CD4-positive, CD25-positive, alpha-beta regulatory T cell (primary cell): ENCODE measurements around the gene SLC38A10. TPM values are rescaled to one million over a fixed set of nuclear protein-coding genes. Genes with fewer than 3 reads are reported as not detected.

ENCODE experiments used
- ATAC-seq, 2 donors: fragments of 150-1000 bp; cut with Tn5 transposase; one replicate each; pipeline ENCODE4 v1.10.0; 2021; ENCODE audit warnings: low read depth in 2 of 2, moderate number of reproducible peaks in 2 of 2, moderate library complexity in 1 of 2
- DNase-seq, 3 donors: peaks; one replicate each; pipeline versions ENCODE4 v3.0.0 to v3.0.0-alpha.2; 2012 to 2022; ENCODE audit warnings: mixed read lengths in 1 of 3
- H3K27ac ChIP-seq: one replicate; pipeline ENCODE4 v1.7.0; 2013; ENCODE audit warnings: mild to moderate bottlenecking, low read length; ENCODE audit not compliant: insufficient read depth, poor library complexity, severe bottlenecking
- H3K27me3 ChIP-seq: one replicate; pipeline ENCODE4 v1.7.0; 2013; ENCODE audit warnings: low read length; ENCODE audit not compliant: control insufficient read depth, insufficient read depth
- H3K36me3 ChIP-seq: one replicate; pipeline ENCODE4 v1.7.0; 2013; ENCODE audit warnings: mild to moderate bottlenecking, low read length, moderate library complexity; ENCODE audit not compliant: control insufficient read depth, insufficient read depth
- H3K4me1 ChIP-seq: 2 replicates; pipeline ENCODE4 v1.7.0; 2013; ENCODE audit warnings: mild to moderate bottlenecking, low read length; ENCODE audit not compliant: insufficient read depth, control insufficient read depth, poor library complexity, severe bottlenecking
- H3K4me3 ChIP-seq: one replicate; pipeline ENCODE4 v1.7.0; 2013; ENCODE audit warnings: low read depth, mild to moderate bottlenecking, low read length, moderate library complexity
- H3K9me3 ChIP-seq, 2 experiments: 1 replicate in 1 of 2; 2 replicates in 1 of 2; pipeline ENCODE4 v1.7.0; 2013; ENCODE audit warnings: low read length in 2 of 2, mild to moderate bottlenecking in 1 of 2, moderate library complexity in 1 of 2; ENCODE audit not compliant: control insufficient read depth in 2 of 2
- H3K27ac Mint-ChIP-seq, 3 donors: one replicate each; pipeline ENCODE4 v1.8.0; 2020 to 2022; ENCODE audit warnings: mild to moderate bottlenecking in 3 of 3, mixed read lengths in 3 of 3, moderate library complexity in 2 of 3
- H3K27me3 Mint-ChIP-seq: one replicate; pipeline ENCODE4 v1.8.0; 2022; ENCODE audit warnings: mild to moderate bottlenecking, mixed read lengths
- H3K36me3 Mint-ChIP-seq: one replicate; pipeline ENCODE4 v1.8.0; 2020; ENCODE audit warnings: mixed read lengths
- H3K4me1 Mint-ChIP-seq, 4 donors: one replicate each; pipeline ENCODE4 v1.8.0; 2020 to 2022; ENCODE audit warnings: mixed read lengths in 4 of 4, mild to moderate bottlenecking in 1 of 4
- H3K4me3 Mint-ChIP-seq, 4 donors: one replicate each; pipeline ENCODE4 v1.8.0; 2020 to 2022; ENCODE audit warnings: mild to moderate bottlenecking in 4 of 4, mixed read lengths in 4 of 4, moderate library complexity in 3 of 4
- H3K9me3 Mint-ChIP-seq, 7 donors: one replicate each; pipeline ENCODE4 v1.8.0; 2020 to 2022; ENCODE audit warnings: mixed read lengths in 7 of 7, mild to moderate bottlenecking in 3 of 7, moderate library complexity in 2 of 7
- polyA plus RNA-seq, 4 donors: library from polyadenylated mRNA; unstranded; fragments of 300-500 nt; fragmentation: Illumina TruSeq; gene quantifications; one replicate each; pipeline ENCODE4 v1.2.3, GENCODE V29; 2021
- total RNA-seq: library from RNA; stranded (reverse); gene quantifications from one replicate; pipeline ENCODE4 v1.2.3, GENCODE V29; 2022

Gene SLC38A10
- total and polyA plus RNA-seq, 5 donors from 2014 or later = 38.2 to 66.3 (median 50.1) TPM

DNA sequence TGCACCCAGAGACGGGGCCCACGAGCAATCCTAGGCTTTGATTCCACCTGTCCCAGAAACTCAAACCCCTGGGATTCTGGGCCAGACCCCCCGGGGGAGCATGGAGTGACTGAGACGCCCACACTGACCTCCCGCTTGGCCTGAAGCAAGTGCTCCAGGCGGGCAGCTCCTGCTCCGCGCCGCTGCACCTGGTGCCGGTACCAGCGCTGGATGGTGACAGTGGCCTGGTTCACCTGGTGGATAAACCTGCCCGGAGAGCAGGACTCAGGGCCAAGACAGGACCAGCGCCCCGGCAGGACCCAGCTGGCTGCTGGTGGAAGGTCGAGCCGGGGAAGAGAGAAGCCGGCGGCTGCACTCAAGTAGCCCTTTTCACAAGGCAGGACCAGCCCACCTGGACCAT lies 94.9 kb downstream of the SLC38A10 start:
- Mint-ChIP-seq H3K9me3 (peaks cover 0 to 2% (median 0%) of the 10 kb centered on the region in 7 donors), H3K4me3 (no peak overlapping the region), H3K36me3 (no peaks in the 10 kb centered on the region), H3K4me1 (no peaks in the 10 kb centered on the region), H3K27ac (no peak overlapping the region), H3K27me3 (no peaks in the 10 kb centered on the region)
- H3K9me3 ChIP-seq = no peaks in the 10 kb centered on the region
- no peaks in the 10 kb centered on the region for H3K36me3 ChIP-seq
- DNase-seq = no peak
- H3K27me3 ChIP-seq = no peaks in the 10 kb centered on the region
- ATAC-seq = no peak
- H3K4me1 ChIP-seq = no peaks in the 10 kb centered on the region
- no peak overlapping the region for H3K4me3 ChIP-seq
- H3K27ac ChIP-seq = no peak overlapping the region

- ATAC-seq (no peak), DNase-seq (no peak)
- no peaks in the 10 kb centered on the region for H3K36me3 ChIP-seq
- H3K27me3 ChIP-seq = no peaks in the 10 kb centered on the region
- Mint-ChIP-seq H3K4me3 (no peak overlapping the region), H3K27ac (no peak overlapping the region), H3K9me3 (peaks cover 0 to 2% (median 0%) of the 10 kb centered on the region in 7 donors), H3K4me1 (no peaks in the 10 kb centered on the region), H3K27me3 (no peaks in the 10 kb centered on the region), H3K36me3 (no peaks in the 10 kb centered on the region)
- no peaks in the 10 kb centered on the region for H3K4me1 ChIP-seq
- H3K27ac ChIP-seq = no peak overlapping the region
- H3K4me3 ChIP-seq = no peak overlapping the region
- H3K9me3 ChIP-seq = no peaks in the 10 kb centered on the region
Observed at GRCh38 chr17:81199482-81199830, 95.7 kb downstream of the SLC38A10 start.

- Histone ChIP-seq H3K36me3 (no peaks in the 10 kb centered on the region), H3K4me1 (no peaks in the 10 kb centered on the region), H3K27ac (no peak overlapping the region), H3K27me3 (no peaks in the 10 kb centered on the region), H3K4me3 (no peak overlapping the region), H3K9me3 (no peaks in the 10 kb centered on the region)
- ATAC-seq (no peak), DNase-seq (no peak)
- no peaks in the 10 kb centered on the region for H3K27me3 Mint-ChIP-seq
- H3K36me3 Mint-ChIP-seq = no peaks in the 10 kb centered on the region
- no peaks in the 10 kb centered on the region for H3K4me1 Mint-ChIP-seq
- H3K4me3 Mint-ChIP-seq = no peak overlapping the region
- peaks cover 0 to 2% (median 0%) of the 10 kb centered on the region in 7 donors for H3K9me3 Mint-ChIP-seq
- H3K27ac Mint-ChIP-seq = no peak overlapping the region
Observed at GRCh38 chr17:81198826-81199481, 96.2 kb downstream of the SLC38A10 start.

- Mint-ChIP-seq H3K4me3 (no peak overlapping the region), H3K4me1 (no peaks in the 10 kb centered on the region), H3K9me3 (peaks cover 0 to 2% (median 0%) of the 10 kb centered on the region in 7 donors), H3K36me3 (no peaks in the 10 kb centered on the region), H3K27me3 (no peaks in the 10 kb centered on the region), H3K27ac (no peak overlapping the region)
- Histone ChIP-seq H3K4me1 (no peaks in the 10 kb centered on the region), H3K36me3 (no peaks in the 10 kb centered on the region), H3K27ac (no peak overlapping the region), H3K27me3 (no peaks in the 10 kb centered on the region), H3K9me3 (no peaks in the 10 kb centered on the region), H3K4me3 (no peak overlapping the region)
- no peak for ATAC-seq
- no peak for DNase-seq
Observed at GRCh38 chr17:81197831-81198490, 97.1 kb downstream of the SLC38A10 start.

GRCh38 chr17:81197409-81197795 lies 97.7 kb downstream of the SLC38A10 start:
- no peaks in the 10 kb centered on the region for H3K27me3 Mint-ChIP-seq
- H3K36me3 Mint-ChIP-seq = no peaks in the 10 kb centered on the region
- Histone ChIP-seq H3K27ac (no peak overlapping the region), H3K27me3 (no peaks in the 10 kb centered on the region), H3K4me1 (no peaks in the 10 kb centered on the region), H3K9me3 (no peaks in the 10 kb centered on the region), H3K36me3 (no peaks in the 10 kb centered on the region), H3K4me3 (no peak overlapping the region)
- H3K9me3 Mint-ChIP-seq = peaks cover 0 to 2% (median 0%) of the 10 kb centered on the region in 7 donors
- no peak for ATAC-seq
- H3K27ac Mint-ChIP-seq = no peak overlapping the region
- H3K4me1 Mint-ChIP-seq = no peaks in the 10 kb centered on the region
- DNase-seq = no peak
- H3K4me3 Mint-ChIP-seq = no peak overlapping the region

- no peaks in the 10 kb centered on the region for H3K27me3 Mint-ChIP-seq
- ATAC-seq = no peak
- H3K4me3 Mint-ChIP-seq = no peak overlapping the region
- no peaks in the 10 kb centered on the region for H3K27me3 ChIP-seq
- no peak overlapping the region for H3K4me3 ChIP-seq
- no peak for DNase-seq
- peaks cover 0 to 2% (median 0%) of the 10 kb centered on the region in 7 donors for H3K9me3 Mint-ChIP-seq
- H3K4me1 Mint-ChIP-seq = no peaks in the 10 kb centered on the region
- no peaks in the 10 kb centered on the region for H3K4me1 ChIP-seq
- H3K27ac ChIP-seq = no peak overlapping the region
- no peaks in the 10 kb centered on the region for H3K36me3 Mint-ChIP-seq
- H3K36me3 ChIP-seq = no peaks in the 10 kb centered on the region
- no peak overlapping the region for H3K27ac Mint-ChIP-seq
- no peaks in the 10 kb centered on the region for H3K9me3 ChIP-seq
Observed at GRCh38 chr17:81196505-81197408, 98.3 kb downstream of the SLC38A10 start.

GRCh38 chr17:81195941-81196495 lies 99.1 kb downstream of the SLC38A10 start:
- Histone ChIP-seq H3K9me3 (no peaks in the 10 kb centered on the region), H3K36me3 (no peaks in the 10 kb centered on the region), H3K4me3 (no peak overlapping the region), H3K27ac (no peak overlapping the region), H3K27me3 (no peaks in the 10 kb centered on the region), H3K4me1 (no peaks in the 10 kb centered on the region)
- Mint-ChIP-seq H3K4me3 (no peak overlapping the region), H3K4me1 (no peaks in the 10 kb centered on the region), H3K27ac (no peak overlapping the region), H3K36me3 (no peaks in the 10 kb centered on the region), H3K27me3 (no peaks in the 10 kb centered on the region), H3K9me3 (peaks cover 0 to 2% (median 0%) of the 10 kb centered on the region in 7 donors)
- ATAC-seq = no peak
- DNase-seq = no peak
